CD4-positive, alpha-beta T cell treated with Interleukin-15 for 1 hour (primary cell): Measurements from ENCODE around the gene SLC22A23.

Source experiments
- DNase-seq: peaks from one replicate; pipeline ENCODE4 v3.0.0-alpha.2; 2020

SLC22A23 gene

GRCh38 chr6:3235486-3235885, 221.4 kb downstream of the SLC22A23 start:
- no peak for DNase-seq

- DNase-seq, result no peak
These were observed 222.9 kb downstream of the SLC22A23 start for GRCh38 chr6:3233904-3234303.

GRCh38 chr6:3233321-3233720, 223.5 kb downstream of the SLC22A23 start:
- no peak for DNase-seq

GRCh38 chr6:3232017-3232945, 224.6 kb downstream of the SLC22A23 start:
- DNase-seq, result no peak

GRCh38 chr6:3231247-3232016, 225.4 kb downstream of the SLC22A23 start:
- DNase-seq, result no peak

GRCh38 chr6:3230900-3231246, 226.0 kb downstream of the SLC22A23 start:
- DNase-seq, result no peak

GRCh38 chr6:3230256-3230882, 226.5 kb downstream of the SLC22A23 start:
- DNase-seq, result no peak

- no peak for DNase-seq
These were observed 227.2 kb downstream of the SLC22A23 start for GRCh38 chr6:3229566-3230178.

GRCh38 chr6:3228771-3229565, 227.9 kb downstream of the SLC22A23 start:
- peak; percentile 20 for DNase-seq

GRCh38 chr6:3228046-3228671, 228.7 kb downstream of the SLC22A23 start:
- DNase-seq, result no peak

GRCh38 chr6:3227363-3228045, 229.3 kb downstream of the SLC22A23 start, which contains the start of gene TUBB2B:
Gene TUBB2B (minus strand): TSS chr6:3227653. CDS start chr6:3227543, 110 bp downstream.
- DNase-seq, result no peak

GRCh38 chr6:3226481-3227362, 230.1 kb downstream of the SLC22A23 start:
- DNase-seq, result no peak

- DNase-seq, result no peak
These were observed 230.8 kb downstream of the SLC22A23 start for GRCh38 chr6:3226042-3226441.

GRCh38 chr6:3222506-3223038, 234.3 kb downstream of the SLC22A23 start:
- no peak for DNase-seq

GRCh38 chr6:3221578-3221977, 235.3 kb downstream of the SLC22A23 start:
- DNase-seq, result no peak

GRCh38 chr6:3220366-3220765, 236.5 kb downstream of the SLC22A23 start:
- DNase-seq, result no peak
